Neutrophil (primary cell): Measurements from ENCODE around the gene TAF10.

Experiments used
- H3K27ac ChIP-seq: fragments of 200-600 bp; sonication (generic); 2 replicates; pipeline ENCODE4 v1.5.1; 2016; ENCODE audit warnings: mild to moderate bottlenecking, moderate library complexity
- H3K27me3 ChIP-seq: fragments of 200-600 bp; sonication (generic); 2 replicates; pipeline ENCODE4 v1.6.0; 2016; ENCODE audit warnings: mild to moderate bottlenecking
- H3K36me3 ChIP-seq: fragments of 200-600 bp; sonication (generic); 2 replicates; pipeline ENCODE4 v1.5.1; 2017
- H3K4me1 ChIP-seq, 2 experiments: fragments of 200-600 bp in 1 of 2; sonication (generic) in 1 of 2; 1 replicate in 1 of 2; 2 replicates in 1 of 2; pipeline versions ENCODE4 v1.5.1 to v1.6.1; 2013 to 2016; ENCODE audit warnings: low read depth in 1 of 2, low read length in 1 of 2, mild to moderate bottlenecking in 1 of 2, moderate library complexity in 1 of 2; ENCODE audit not compliant: control insufficient read depth in 1 of 2, insufficient read depth in 1 of 2
- H3K4me3 ChIP-seq, 2 experiments: fragments of 200-600 bp in 1 of 2; sonication (generic) in 1 of 2; 1 replicate in 1 of 2; 2 replicates in 1 of 2; pipeline ENCODE4 v1.5.1; 2013 to 2016; ENCODE audit warnings: low read depth in 1 of 2, low read length in 1 of 2, mild to moderate bottlenecking in 1 of 2, moderate library complexity in 1 of 2
- H3K9me3 ChIP-seq: fragments of 200-600 bp; sonication (generic); 2 replicates; pipeline ENCODE4 v1.5.1; 2016
- TF ChIP-seq, protein P1 (sequence below): fragments of 200-600 bp; sonication (generic); IDR thresholded peaks from 2 replicates; pipeline ENCODE4 v1.5.1; 2016; ENCODE audit warnings: antibody characterized with exemption

The TAF10 gene

DNA sequence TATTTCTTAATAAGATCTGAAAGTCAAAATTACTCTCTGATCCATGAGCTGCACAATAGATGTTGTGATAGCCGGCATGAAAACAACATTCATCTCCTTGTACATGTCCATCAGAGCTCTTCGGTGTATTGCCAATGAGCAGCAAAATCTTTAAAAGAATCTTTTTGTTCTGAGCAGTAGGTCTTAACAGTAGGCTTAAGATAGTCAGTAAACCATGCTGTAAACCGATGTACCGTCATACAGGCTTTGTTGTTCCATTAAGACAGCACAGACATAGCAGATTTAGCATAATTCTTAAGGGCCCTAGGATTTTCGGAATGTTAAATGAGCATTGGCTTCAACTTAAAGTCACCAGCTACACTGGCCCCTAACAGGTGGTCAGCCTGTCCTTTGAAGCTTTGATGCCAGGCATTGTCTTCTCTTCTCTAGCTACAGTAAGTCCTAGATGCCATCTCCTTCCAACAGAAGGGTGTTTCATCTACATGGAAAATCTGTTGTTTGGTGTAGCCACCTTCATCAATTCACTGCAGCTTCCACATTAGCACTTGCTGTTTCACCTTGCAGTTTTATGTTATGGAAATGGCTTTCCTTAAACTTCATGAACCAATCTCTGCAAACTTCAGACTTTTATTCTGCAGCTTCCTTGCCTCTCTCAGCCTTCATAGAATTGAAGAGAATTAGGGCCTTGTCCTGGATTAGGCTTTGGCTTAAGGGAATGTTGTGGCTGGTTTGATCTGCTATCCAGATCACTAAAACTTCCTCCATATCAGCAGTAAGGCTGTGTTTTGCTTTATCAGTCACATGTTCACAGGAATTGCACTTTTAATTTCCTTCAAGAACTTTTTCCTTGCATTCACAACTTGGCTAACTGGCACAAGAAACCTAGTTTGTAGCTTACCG, 37.0 kb downstream of the TAF10 start:
- Histone ChIP-seq H3K27ac (no peak overlapping the region), H3K36me3 (no peaks in the 10 kb centered on the region)

DNA sequence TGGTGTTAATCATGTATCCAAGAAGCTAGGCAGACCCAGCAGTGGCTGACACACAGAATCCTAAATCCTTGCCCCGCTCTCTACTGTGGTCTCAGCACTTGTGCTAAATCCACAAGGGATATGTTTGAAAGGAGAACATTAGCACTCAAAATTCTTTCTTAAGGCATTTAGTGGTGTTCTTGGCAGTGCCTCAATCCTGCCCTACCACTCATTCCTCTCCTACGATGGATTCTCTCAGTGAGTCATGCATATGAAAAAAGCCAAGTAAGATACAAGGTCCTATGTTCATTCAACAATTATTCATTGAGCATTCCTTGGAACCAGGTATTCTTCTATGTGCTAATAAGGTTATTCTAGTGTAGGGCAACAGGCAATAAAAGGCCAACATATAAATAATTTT, 39.8 kb downstream of the TAF10 start:
- no peaks in the 10 kb centered on the region for H3K36me3 ChIP-seq
- peaks cover 8% of the 10 kb centered on the region for H3K27me3 ChIP-seq
- H3K9me3 ChIP-seq = no peaks in the 10 kb centered on the region
- H3K4me3 ChIP-seq = no peak overlapping the region
- no peak overlapping the region for H3K27ac ChIP-seq
- peaks cover 0 to 3% of the 10 kb centered on the region in 2 experiments for H3K4me1 ChIP-seq
- TF ChIP-seq, protein P1, sequence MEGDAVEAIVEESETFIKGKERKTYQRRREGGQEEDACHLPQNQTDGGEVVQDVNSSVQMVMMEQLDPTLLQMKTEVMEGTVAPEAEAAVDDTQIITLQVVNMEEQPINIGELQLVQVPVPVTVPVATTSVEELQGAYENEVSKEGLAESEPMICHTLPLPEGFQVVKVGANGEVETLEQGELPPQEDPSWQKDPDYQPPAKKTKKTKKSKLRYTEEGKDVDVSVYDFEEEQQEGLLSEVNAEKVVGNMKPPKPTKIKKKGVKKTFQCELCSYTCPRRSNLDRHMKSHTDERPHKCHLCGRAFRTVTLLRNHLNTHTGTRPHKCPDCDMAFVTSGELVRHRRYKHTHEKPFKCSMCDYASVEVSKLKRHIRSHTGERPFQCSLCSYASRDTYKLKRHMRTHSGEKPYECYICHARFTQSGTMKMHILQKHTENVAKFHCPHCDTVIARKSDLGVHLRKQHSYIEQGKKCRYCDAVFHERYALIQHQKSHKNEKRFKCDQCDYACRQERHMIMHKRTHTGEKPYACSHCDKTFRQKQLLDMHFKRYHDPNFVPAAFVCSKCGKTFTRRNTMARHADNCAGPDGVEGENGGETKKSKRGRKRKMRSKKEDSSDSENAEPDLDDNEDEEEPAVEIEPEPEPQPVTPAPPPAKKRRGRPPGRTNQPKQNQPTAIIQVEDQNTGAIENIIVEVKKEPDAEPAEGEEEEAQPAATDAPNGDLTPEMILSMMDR = no peak

More for the DNA sequence above, 37.0 kb downstream of the TAF10 start:
- Histone ChIP-seq H3K27me3 (peaks cover 8% of the 10 kb centered on the region), H3K4me1 (peaks cover 0 to 3% of the 10 kb centered on the region in 2 experiments), H3K9me3 (no peaks in the 10 kb centered on the region), H3K4me3 (no peak overlapping the region)
- TF ChIP-seq, protein P1 = no peak

DNA sequence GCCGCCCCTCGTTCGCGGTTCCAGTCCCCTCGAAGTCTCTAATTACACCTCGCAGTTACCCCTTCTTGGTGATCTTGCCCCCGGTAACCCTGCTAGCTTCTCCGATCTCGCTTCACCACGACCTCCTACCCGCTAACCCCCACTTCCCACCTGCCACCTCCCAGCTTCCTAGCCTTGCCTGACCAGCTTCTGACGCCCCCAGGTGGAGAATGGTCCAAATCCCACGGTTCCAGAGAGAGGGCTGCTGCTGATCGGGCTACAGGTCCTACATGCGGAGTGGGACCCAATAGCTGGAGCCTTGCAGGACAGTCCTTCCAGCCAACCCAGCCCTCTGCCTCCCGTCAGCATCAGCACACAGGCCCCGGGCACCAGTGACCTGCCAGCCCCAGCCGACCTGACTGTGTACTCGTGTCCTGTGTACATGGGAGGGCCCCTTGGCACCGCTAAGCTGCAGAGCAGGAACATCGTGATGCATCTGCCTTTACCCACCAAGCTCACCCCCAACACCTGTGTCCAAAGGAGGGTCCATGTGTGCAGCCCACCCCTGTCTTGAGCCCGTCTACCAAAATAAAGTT, 40.5 kb downstream of the TAF10 start:
- TF ChIP-seq, protein P1 = no peak
- Histone ChIP-seq H3K4me3 (no peak overlapping the region), H3K27me3 (peaks cover 8% of the 10 kb centered on the region), H3K27ac (no peak overlapping the region), H3K9me3 (no peaks in the 10 kb centered on the region), H3K4me1 (no peaks in the 10 kb centered on the region), H3K36me3 (no peaks in the 10 kb centered on the region)

DNA sequence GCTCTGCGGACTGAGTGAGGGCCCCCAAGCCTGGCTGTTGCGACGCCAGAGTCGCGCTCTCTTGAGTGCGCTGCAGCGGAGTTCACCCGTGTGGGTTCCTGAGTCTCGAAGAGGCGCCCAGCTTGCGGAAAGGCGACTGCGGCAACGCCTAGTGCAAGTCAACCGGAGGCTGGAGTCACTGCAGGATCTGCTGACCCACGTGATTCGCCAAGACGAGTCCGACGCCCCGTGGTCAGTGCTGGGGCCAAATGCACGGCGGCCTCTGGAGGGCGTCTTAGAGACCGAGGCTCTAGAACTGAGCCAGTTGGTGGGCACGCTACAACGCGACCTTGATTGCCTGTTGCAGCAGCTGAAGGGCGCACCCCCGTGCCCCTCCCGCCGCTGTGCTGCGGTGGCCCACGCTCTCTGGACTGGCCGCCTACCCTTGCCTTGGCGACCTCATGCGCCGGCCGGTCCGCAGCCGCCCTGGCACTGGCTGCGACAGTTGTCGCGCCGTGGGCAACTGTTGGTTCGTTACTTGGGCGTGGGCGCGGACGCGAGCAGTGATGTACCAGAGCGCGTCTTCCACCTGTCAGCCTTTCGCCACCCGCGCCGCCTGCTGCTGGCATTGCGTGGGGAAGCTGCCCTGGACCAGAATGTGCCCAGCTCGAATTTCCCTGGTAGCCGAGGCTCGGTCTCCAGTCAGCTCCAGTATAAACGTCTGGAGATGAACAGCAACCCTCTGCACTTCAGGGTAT, 41.2 kb downstream of the TAF10 start:
- no peaks in the 10 kb centered on the region for H3K36me3 ChIP-seq
- H3K4me3 ChIP-seq = no peak overlapping the region
- TF ChIP-seq, protein P1 = no peak
- H3K4me1 ChIP-seq = no peaks in the 10 kb centered on the region
- H3K27me3 ChIP-seq = peaks cover 8% of the 10 kb centered on the region
- H3K27ac ChIP-seq = no peak overlapping the region
- H3K9me3 ChIP-seq = no peaks in the 10 kb centered on the region

DNA sequence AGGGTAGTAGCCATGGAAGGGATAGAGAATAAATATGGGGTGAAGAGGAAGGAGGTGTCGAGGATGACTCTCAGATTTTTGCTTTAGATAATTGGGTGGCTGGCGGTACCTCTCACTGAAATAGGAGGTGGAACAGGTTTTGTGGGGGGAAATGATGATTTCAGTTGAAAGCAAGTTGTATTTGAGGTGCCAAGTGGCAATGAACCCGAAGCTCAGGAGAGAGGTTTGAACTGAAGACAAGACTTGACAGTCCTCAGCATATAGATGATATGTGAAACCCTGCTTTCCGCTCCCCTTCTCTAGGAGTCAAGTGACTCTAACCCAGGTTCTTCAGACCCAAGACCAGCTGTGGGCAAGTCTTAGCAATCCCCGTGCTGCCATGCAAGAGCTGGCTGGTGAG, 42.3 kb downstream of the TAF10 start:
- Histone ChIP-seq H3K9me3 (no peaks in the 10 kb centered on the region), H3K27me3 (peaks cover 8% of the 10 kb centered on the region), H3K27ac (no peak overlapping the region), H3K36me3 (no peaks in the 10 kb centered on the region), H3K4me1 (no peaks in the 10 kb centered on the region), H3K4me3 (no peak overlapping the region)
- TF ChIP-seq, protein P1 = no peak
